SK-N-SH (cell line): ENCODE results near the gene SRM.

Experiments used
- CHD2 ChIP-seq: fragments of 150-350 bp; IDR thresholded peaks from 2 replicates; pipeline ENCODE4 v1.6.1; 2018; ENCODE audit warnings: low read length; ENCODE audit not compliant: partially characterized antibody
- CTCF ChIP-seq: fragments of 200-600 bp; sonication (generic); IDR thresholded peaks from 2 replicates; pipeline ENCODE4 v1.6.1; 2017; ENCODE audit warnings: antibody characterized with exemption, mild to moderate bottlenecking, moderate library complexity
- EP300 ChIP-seq, 2 experiments: IDR thresholded peaks; 2 replicates each; pipeline versions ENCODE4 v1.4.0 to v1.6.1; 2012; ENCODE audit warnings: borderline replicate concordance in 1 of 2, low read depth in 1 of 2, low read length in 1 of 2
- EZH2phosphoT487 ChIP-seq: fragments of 200-600 bp; sonication (generic); IDR thresholded peaks from 2 replicates; pipeline ENCODE4 v1.6.1; 2017; ENCODE audit warnings: low read depth, mixed run types, mild to moderate bottlenecking, antibody characterized with exemption, moderate library complexity, borderline replicate concordance
- FOXJ3 ChIP-seq: sonication (generic); formaldehyde crosslinking; IDR thresholded peaks from 2 replicates; pipeline ENCODE4 v1.5.1; 2020; ENCODE audit warnings: mild to moderate bottlenecking, missing genetic modification reagents
- MAX ChIP-seq: IDR thresholded peaks from 2 replicates; pipeline ENCODE4 v1.4.0; 2012; ENCODE audit warnings: low read depth
- MXI1 ChIP-seq: IDR thresholded peaks from 2 replicates; pipeline ENCODE4 v1.6.1; 2012; ENCODE audit warnings: mild to moderate bottlenecking, low read depth, low read length, improper control_type of control experiment
- REST ChIP-seq: IDR thresholded peaks from 2 replicates; pipeline ENCODE4 v1.6.1; 2012; ENCODE audit warnings: mild to moderate bottlenecking, low read depth, low read length, moderate library complexity
- RXRA ChIP-seq: IDR thresholded peaks from 2 replicates; pipeline ENCODE4 v1.4.0; 2012; ENCODE audit warnings: low read depth, mild to moderate bottlenecking, borderline replicate concordance
- SIN3A ChIP-seq: IDR thresholded peaks from 2 replicates; pipeline ENCODE4 v1.6.1; 2012; ENCODE audit warnings: low read depth, mild to moderate bottlenecking, low read length, moderate library complexity, borderline replicate concordance
- SMC3 ChIP-seq: IDR thresholded peaks from 2 replicates; pipeline ENCODE4 v1.6.1; 2012; ENCODE audit warnings: low read depth, low read length, improper control_type of control experiment
- USF1 ChIP-seq: IDR thresholded peaks from 2 replicates; pipeline ENCODE4 v1.4.0; 2012; ENCODE audit warnings: low read depth, borderline replicate concordance
- ZBTB33 ChIP-seq: IDR thresholded peaks from 2 replicates; pipeline ENCODE4 v1.4.0; 2012; ENCODE audit warnings: low read depth, borderline replicate concordance

- TF ChIP-seq EP300 (IDR thresholded peaks at IDR 0.05; ENCODE audit: borderline replicate concordance in 1 of 2, low read depth in 1 of 2, low read length in 1 of 2) (no peak), ZBTB33 (no peak), CTCF (no peak), MAX (no peak), RXRA (no peak), MXI1 (no peak), SMC3 (no peak), REST (no peak), SIN3A (no peak), USF1 (no peak), EZH2phosphoT487 (no peak), FOXJ3 (CRISPR knock-in tag) (no peak), CHD2 (no peak)
These were observed 6.0 kb upstream of the SRM start for GRCh38 chr1:11065796-11066195.
